K562 (cell line): ENCODE data around the gene NINJ1. TPM values are rescaled to one million over a fixed set of nuclear protein-coding genes. Genes with fewer than 3 reads are reported as not detected.

Experiments
- CHCHD3 ChIP-seq: fragments of 250-450 bp; sonication (Bioruptor Pico); IDR thresholded peaks from 2 replicates; pipeline ENCODE4 v2.1.2; 2022; ENCODE audit warnings: mild to moderate bottlenecking
- NR2C1 ChIP-seq, 2 experiments: fragments of 450-650 bp; IDR thresholded peaks; 2 replicates each; pipeline ENCODE4 v1.6.1; 2017; ENCODE audit warnings: mild to moderate bottlenecking in 2 of 2, antibody characterized with exemption in 1 of 2, inconsistent platforms in 1 of 2, missing compliant biosample characterization in 1 of 2, missing genetic modification characterization in 1 of 2
- SREBF1 ChIP-seq: fragments of 150-350 bp; IDR thresholded peaks from 2 replicates; pipeline ENCODE4 v1.6.1; 2014; ENCODE audit warnings: antibody characterized with exemption, low read depth, low read length, borderline replicate concordance
- ZNF174 ChIP-seq: fragments of 250-450 bp; sonication (Bioruptor Pico); IDR thresholded peaks from 2 replicates; pipeline ENCODE4 v1.4.0; 2020; ENCODE audit warnings: mild to moderate bottlenecking
- polyA plus RNA-seq, 8 experiments: library from polyadenylated mRNA; depleted of rRNA in 4 of 8; stranded (reverse) in 5 of 8; unstranded in 3 of 8; fragments of >200 nt; fragmentation: Nextera tagmentation in 2 of 8; fragmentation: Illumina TruSeq in 1 of 8; extraction: Ambion mirVana in 2 of 8; extraction: Trizol in 1 of 8; gene quantifications; 2 replicates each; pipeline versions ENCODE4 v1.2.1 to v1.2.3, GENCODE V29; 2011 to 2014; ENCODE audit warnings: inconsistent platforms in 1 of 8, missing spikeins in 1 of 8
- total RNA-seq, 7 experiments: library from RNA; depleted of rRNA in 6 of 7; stranded (reverse); fragments of >200 nt in 6 of 7; fragmentation: Illumina TruSeq in 2 of 7; extraction: Trizol in 2 of 7; gene quantifications; 2 replicates each; pipeline versions ENCODE4 v1.2.1 to v1.2.3, GENCODE V29; 2011 to 2021; ENCODE audit warnings: low replicate concordance in 1 of 7
- TF ChIP-seq, protein P1 (sequence below), 2 experiments: IDR thresholded peaks in 1 of 2; conservative IDR thresholded peaks in 1 of 2; 2 replicates each; pipeline ENCODE4 v1.6.1; 2016; ENCODE audit warnings: low read depth in 2 of 2, mild to moderate bottlenecking in 1 of 2, missing compliant biosample characterization in 1 of 2, missing genetic modification characterization in 1 of 2, moderate library complexity in 1 of 2
- TF ChIP-seq, protein P2 (sequence below): fragments of 450-650 bp; IDR thresholded peaks from 2 replicates; pipeline ENCODE4 v1.6.1; 2016

The NINJ1 gene
- total and polyA plus RNA-seq, 9 of the 15 experiments (the other 6 are each of a cell fraction or from before 2014, with no cell fraction given), result 0.13 to 8.4 (median 4.9) TPM

DNA sequence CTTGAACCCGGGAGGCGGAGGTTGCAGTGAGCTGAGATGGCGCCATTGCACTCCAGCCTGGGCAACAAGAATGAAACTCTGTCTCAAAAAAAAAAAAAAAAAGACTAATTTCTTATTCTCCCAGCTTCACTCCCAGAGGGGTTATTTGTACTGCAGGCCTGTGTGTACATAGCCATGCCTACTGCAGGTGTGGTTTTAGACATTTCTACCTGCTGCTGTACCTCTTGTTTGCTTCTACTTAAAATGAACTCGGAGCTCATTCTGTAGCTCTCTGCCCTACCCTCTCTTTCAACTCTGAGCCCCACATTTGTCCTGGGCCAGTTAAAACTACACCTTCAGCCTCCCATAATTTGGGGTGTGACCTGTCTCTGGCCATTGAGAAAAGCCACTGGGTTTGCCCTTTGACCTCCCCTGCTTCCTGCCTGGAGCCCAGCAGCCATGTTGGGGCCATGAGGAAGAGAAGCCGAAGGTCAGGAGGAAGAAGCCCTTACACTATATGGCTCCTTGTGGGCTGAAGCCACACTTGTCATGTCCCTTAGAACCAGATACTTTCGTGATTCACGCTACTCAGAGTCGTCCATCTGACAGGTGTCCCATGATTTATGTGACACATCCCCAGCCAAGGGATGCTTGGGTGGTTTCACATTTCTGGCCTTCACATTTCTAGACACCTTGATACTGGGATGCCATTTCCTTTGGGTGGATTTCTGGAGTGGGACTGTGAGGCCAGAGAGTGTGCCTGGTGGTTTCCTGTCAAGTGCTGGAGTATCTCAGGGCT lies 47.4 kb downstream of the NINJ1 start (continued):
- TF ChIP-seq, protein P1, sequence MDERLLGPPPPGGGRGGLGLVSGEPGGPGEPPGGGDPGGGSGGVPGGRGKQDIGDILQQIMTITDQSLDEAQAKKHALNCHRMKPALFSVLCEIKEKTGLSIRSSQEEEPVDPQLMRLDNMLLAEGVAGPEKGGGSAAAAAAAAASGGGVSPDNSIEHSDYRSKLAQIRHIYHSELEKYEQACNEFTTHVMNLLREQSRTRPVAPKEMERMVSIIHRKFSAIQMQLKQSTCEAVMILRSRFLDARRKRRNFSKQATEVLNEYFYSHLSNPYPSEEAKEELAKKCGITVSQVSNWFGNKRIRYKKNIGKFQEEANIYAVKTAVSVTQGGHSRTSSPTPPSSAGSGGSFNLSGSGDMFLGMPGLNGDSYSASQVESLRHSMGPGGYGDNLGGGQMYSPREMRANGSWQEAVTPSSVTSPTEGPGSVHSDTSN (CRISPR knock-in tag; IDR thresholded peaks at IDR 0.05; ENCODE audit: low read depth), result no peak
- TF ChIP-seq, protein P1 (tag; conservative IDR thresholded peaks at IDR 0.05; ENCODE audit: low read depth), result peak; percentile 36; the same call in 1 of the 2 replicates
- no peak for TF ChIP-seq CHCHD3 (CRISPR knock-in tag)
- TF ChIP-seq, protein P2, sequence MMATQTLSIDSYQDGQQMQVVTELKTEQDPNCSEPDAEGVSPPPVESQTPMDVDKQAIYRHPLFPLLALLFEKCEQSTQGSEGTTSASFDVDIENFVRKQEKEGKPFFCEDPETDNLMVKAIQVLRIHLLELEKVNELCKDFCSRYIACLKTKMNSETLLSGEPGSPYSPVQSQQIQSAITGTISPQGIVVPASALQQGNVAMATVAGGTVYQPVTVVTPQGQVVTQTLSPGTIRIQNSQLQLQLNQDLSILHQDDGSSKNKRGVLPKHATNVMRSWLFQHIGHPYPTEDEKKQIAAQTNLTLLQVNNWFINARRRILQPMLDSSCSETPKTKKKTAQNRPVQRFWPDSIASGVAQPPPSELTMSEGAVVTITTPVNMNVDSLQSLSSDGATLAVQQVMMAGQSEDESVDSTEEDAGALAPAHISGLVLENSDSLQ, result peak; percentile 80
- TF ChIP-seq NR2C1 (IDR thresholded peaks at IDR 0.05), result peak; percentile 79
- TF ChIP-seq NR2C1 (tag; IDR thresholded peaks at IDR 0.05), result peak; percentile 88
- no peak for TF ChIP-seq ZNF174 (CRISPR knock-in tag)
- no peak for TF ChIP-seq SREBF1
- TF ChIP-seq, all 486 proteins: peak for 6
